CD4-positive, alpha-beta T cell (primary cell): ENCODE results near the gene TBC1D16. TPM values are rescaled to one million over a fixed set of nuclear protein-coding genes. Genes with fewer than 3 reads are reported as not detected.

Experiments
- ATAC-seq: fragments of 200-7000 bp; cut with Tn5 transposase; one replicate; pipeline ENCODE4 v1.10.0; 2022; ENCODE audit warnings: mild to moderate bottlenecking; ENCODE audit not compliant: poor library complexity
- CTCF ChIA-PET: fragments of 350-600 bp; sonication (Branson Sonifier 250); formaldehyde crosslinking; loops from one replicate; lab custom pipeline; 2021; ENCODE audit warnings: antibody characterized with exemption, inconsistent platforms; lab: Charles Lee
- POLR2A ChIA-PET: fragments of 350-600 bp; sonication (Branson Sonifier 250); formaldehyde crosslinking; loops from one replicate; lab custom pipeline; 2021; ENCODE audit warnings: antibody characterized with exemption, inconsistent platforms; lab: Charles Lee
- DNase-seq, 14 experiments: peaks; one replicate each; pipeline ENCODE4 v3.0.0-alpha.2; 2013 to 2020; ENCODE audit warnings: mixed read lengths in 2 of 14
- H3K27ac ChIP-seq, 2 donors: one replicate each; pipeline versions ENCODE4 v1.5.1 to v1.7.0; 2013; ENCODE audit warnings: low read length in 2 of 2, low read depth in 1 of 2, mild to moderate bottlenecking in 1 of 2
- H3K27me3 ChIP-seq, 2 experiments: 1 replicate in 1 of 2; 2 replicates in 1 of 2; pipeline versions ENCODE4 v1.6.1 to v1.7.0; 2013; ENCODE audit warnings: low read length in 2 of 2, control low read depth in 1 of 2, mild to moderate bottlenecking in 1 of 2, moderate library complexity in 1 of 2; ENCODE audit not compliant: insufficient read depth in 2 of 2, control insufficient read depth in 1 of 2
- H3K36me3 ChIP-seq: one replicate; pipeline ENCODE4 v1.6.1; 2013; ENCODE audit warnings: low read length, control low read depth; ENCODE audit not compliant: insufficient read depth
- H3K4me1 ChIP-seq: one replicate; pipeline ENCODE4 v1.6.1; 2013; ENCODE audit warnings: low read length, control low read depth; ENCODE audit not compliant: insufficient read depth
- H3K4me3 ChIP-seq: one replicate; pipeline ENCODE4 v1.5.1; 2013; ENCODE audit warnings: mild to moderate bottlenecking, low read length, moderate library complexity
- H3K9me3 ChIP-seq, 2 experiments: 1 replicate in 1 of 2; 2 replicates in 1 of 2; pipeline versions ENCODE4 v1.6.1 to v1.7.0; 2013; ENCODE audit warnings: low read length in 2 of 2, mild to moderate bottlenecking in 2 of 2, control low read depth in 1 of 2, moderate library complexity in 1 of 2; ENCODE audit not compliant: control insufficient read depth in 1 of 2, insufficient read depth in 1 of 2
- H3K27ac Mint-ChIP-seq: one replicate; pipeline ENCODE4 v1.8.0; 2020; ENCODE audit warnings: mixed read lengths
- H3K27me3 Mint-ChIP-seq: one replicate; pipeline ENCODE4 v1.8.0; 2021; ENCODE audit warnings: mixed read lengths
- H3K36me3 Mint-ChIP-seq: one replicate; pipeline ENCODE4 v1.8.0; 2021; ENCODE audit warnings: low read depth, mixed read lengths
- H3K4me1 Mint-ChIP-seq: one replicate; pipeline ENCODE4 v1.8.0; 2021; ENCODE audit warnings: low read depth, mixed read lengths
- H3K4me3 Mint-ChIP-seq: one replicate; pipeline ENCODE4 v1.8.0; 2020; ENCODE audit warnings: mild to moderate bottlenecking, mixed read lengths
- H3K9me3 Mint-ChIP-seq: one replicate; pipeline ENCODE4 v1.8.0; 2020; ENCODE audit warnings: mixed read lengths
- CTCF ChIP-seq: fragments of 200-600 bp; IDR thresholded peaks from one replicate; pipeline ENCODE4 v1.8.0; 2022; ENCODE audit warnings: antibody characterized with exemption, mild to moderate bottlenecking
- intact Hi-C, 2 experiments: fragments of 100-400 bp; cut with DNase I in 1 of 2; cut with micrococcal nuclease in 1 of 2; formaldehyde crosslinking; loops; one replicate each; pipeline versions ENCODE4 v1.15.1 to v1.9.0; 2023 to 2025; cut with DNase I, micrococcal nuclease
- total RNA-seq, 174 experiments: library from RNA in 2 of 174; stranded (reverse) in 2 of 174; gene quantifications; one replicate each; pipeline ENCODE4 v1.2.3 and lab custom pipeline; 2021 to 2026

Gene TBC1D16
- total RNA-seq, 2 experiments from 2014 or later: 1.9 to 2.5 TPM

GRCh38 chr17:80010283-80010858, 25.3 kb downstream of the TBC1D16 start:
- Histone ChIP-seq H3K4me3 (no peak overlapping the region), H3K9me3 (peaks cover 0 to 4% of the 10 kb centered on the region in 2 experiments), H3K36me3 (no peaks in the 10 kb centered on the region), H3K27me3 (no peaks in the 10 kb centered on the region), H3K27ac (no peak overlapping the region), H3K4me1 (peaks cover 16% of the 10 kb centered on the region)
- no peaks in the 10 kb centered on the region for H3K36me3 Mint-ChIP-seq
- POLR2A ChIA-PET: no interaction called here
- peaks cover 8% of the 10 kb centered on the region for H3K4me1 Mint-ChIP-seq
- intact Hi-C loops: no loop called here
- no peak for TF ChIP-seq CTCF
- no peaks in the 10 kb centered on the region for H3K27me3 Mint-ChIP-seq
- H3K4me3 Mint-ChIP-seq: no peak overlapping the region
- H3K27ac Mint-ChIP-seq: no peak overlapping the region
- no peaks in the 10 kb centered on the region for H3K9me3 Mint-ChIP-seq
- DNase-seq: no peak
- no peak for ATAC-seq
- CTCF ChIA-PET: no interaction called here

GRCh38 chr17:80009391-80010282, 26.0 kb downstream of the TBC1D16 start:
- DNase-seq (no peak), ATAC-seq (no peak)
- POLR2A ChIA-PET: no interaction called here
- Mint-ChIP-seq H3K4me3 (no peak overlapping the region), H3K27ac (no peak overlapping the region), H3K9me3 (no peaks in the 10 kb centered on the region), H3K36me3 (no peaks in the 10 kb centered on the region), H3K4me1 (peaks cover 8% of the 10 kb centered on the region), H3K27me3 (no peaks in the 10 kb centered on the region)
- Histone ChIP-seq H3K4me3 (no peak overlapping the region), H3K9me3 (peaks cover 0 to 4% of the 10 kb centered on the region in 2 experiments), H3K27me3 (no peaks in the 10 kb centered on the region), H3K4me1 (peaks cover 17% of the 10 kb centered on the region), H3K27ac (no peak overlapping the region), H3K36me3 (no peaks in the 10 kb centered on the region)
- CTCF ChIA-PET: interaction anchor here (1.4 kb wide), 1 partner anchor 25 kb away, joined by 7 read pairs; no protein-coding TSS in a partner anchor
- intact Hi-C loops: loop anchor here in 1 of 2 experiments (2.0 to 10.0 kb wide), 3 partner anchors 25 to 245 kb away; partner anchors contain the start of gene TBC1D16
- TF ChIP-seq CTCF: no peak

GRCh38 chr17:80008848-80009247, 26.8 kb downstream of the TBC1D16 start:
- Mint-ChIP-seq H3K36me3 (no peaks in the 10 kb centered on the region), H3K4me1 (peaks cover 8% of the 10 kb centered on the region), H3K27ac (no peak overlapping the region), H3K9me3 (no peaks in the 10 kb centered on the region), H3K27me3 (no peaks in the 10 kb centered on the region), H3K4me3 (no peak overlapping the region)
- Histone ChIP-seq H3K4me3 (no peak overlapping the region), H3K27me3 (no peaks in the 10 kb centered on the region), H3K36me3 (no peaks in the 10 kb centered on the region), H3K27ac (no peak overlapping the region), H3K4me1 (peaks cover 17% of the 10 kb centered on the region), H3K9me3 (peaks cover 0 to under 1% of the 10 kb centered on the region in 2 experiments)
- TF ChIP-seq CTCF: no peak
- DNase-seq (no peak), ATAC-seq (no peak)
- POLR2A ChIA-PET: interaction anchor here (0.8 to 2.6 kb wide), 2 partner anchors 11 to 170 kb away, joined by 3 to 11 read pairs; partner anchors contain the start of gene CBX4
- CTCF ChIA-PET: interaction anchor here (0.6 to 1.4 kb wide), 12 partner anchors 9 to 219 kb away, joined by 3 to 7 read pairs (median 4); partner anchors contain the start of gene GAA
- intact Hi-C loops: loop anchor here in 1 of 2 experiments (2.0 to 10.0 kb wide), 3 partner anchors 26 to 246 kb away; partner anchors contain the start of gene TBC1D16
